CD4-positive, alpha-beta T cell treated with Interleukin-6 for 4 hours (primary cell): Measurements from ENCODE around the gene RABGAP1L.
"Not testable (repeated sequence)": the region's sequence is repeated elsewhere in the genome, so short reads cannot be mapped to it uniquely, and the experiment has no call there.

Source experiments
- DNase-seq: peaks from one replicate; pipeline ENCODE4 v3.0.0-alpha.2; 2020; ENCODE audit warnings: mixed read lengths

The RABGAP1L gene

DNA sequence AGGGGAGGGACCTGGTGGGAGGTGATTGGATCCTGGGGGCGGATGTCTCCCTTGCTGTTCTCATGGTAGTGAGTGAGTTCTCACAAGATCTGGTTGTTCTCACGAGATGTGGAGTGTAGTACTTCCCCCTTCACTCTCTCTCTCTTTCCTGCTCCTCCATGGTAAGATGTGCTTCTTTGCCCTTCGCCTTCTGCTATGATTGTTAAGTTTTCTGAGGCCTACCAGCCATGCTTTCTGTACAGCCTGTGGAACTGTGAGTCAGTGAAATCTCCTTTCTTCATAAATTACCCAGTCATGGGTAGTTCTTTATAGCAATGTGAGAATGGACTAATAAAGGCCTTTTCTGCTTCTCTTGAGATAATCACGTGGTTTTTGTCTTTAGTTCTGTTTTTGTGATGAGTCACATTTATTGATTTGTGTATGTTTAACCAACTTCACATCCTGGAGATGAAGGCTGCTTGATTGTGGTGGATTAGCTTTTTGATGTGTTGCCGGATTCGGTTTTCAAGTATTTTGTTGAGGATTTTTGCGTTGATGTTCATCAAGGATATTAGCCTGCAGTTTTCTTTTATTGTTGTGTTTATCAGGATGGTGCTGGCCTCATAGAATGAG is 45.5 kb downstream of the RABGAP1L start:
- no peak for DNase-seq

DNA sequence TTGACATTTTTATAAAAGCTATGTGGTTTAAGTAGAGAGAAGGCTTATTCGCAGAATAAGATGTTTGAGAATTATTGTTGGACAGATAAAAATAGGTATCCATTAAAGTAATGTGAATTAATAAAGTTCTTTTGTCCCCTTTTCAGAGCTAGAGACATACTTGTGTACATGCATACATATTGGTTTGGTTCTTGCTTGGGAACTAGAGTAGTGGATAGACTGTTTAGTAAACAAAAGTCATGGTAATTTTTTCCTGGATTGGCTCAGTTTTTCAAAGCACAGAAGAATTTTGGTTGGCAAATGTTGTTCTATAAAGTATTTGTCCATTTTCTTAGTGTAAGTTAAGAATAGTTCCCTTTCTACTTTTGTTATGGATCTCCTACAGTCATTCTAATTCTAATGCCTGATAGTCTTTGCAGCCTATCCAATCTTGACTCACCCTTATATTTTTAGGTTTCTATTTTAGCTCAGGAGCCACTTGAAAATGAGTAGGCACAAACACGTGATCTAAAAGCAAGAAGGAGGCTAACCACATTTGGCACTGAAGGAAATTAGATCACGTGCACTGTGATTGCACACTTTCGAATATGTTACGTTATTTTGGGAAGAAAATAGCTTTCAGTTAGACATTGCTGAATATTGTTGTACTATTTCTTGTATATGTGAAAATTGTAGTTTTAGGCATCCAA is 47.0 kb downstream of the RABGAP1L start:
- no peak for DNase-seq

DNA sequence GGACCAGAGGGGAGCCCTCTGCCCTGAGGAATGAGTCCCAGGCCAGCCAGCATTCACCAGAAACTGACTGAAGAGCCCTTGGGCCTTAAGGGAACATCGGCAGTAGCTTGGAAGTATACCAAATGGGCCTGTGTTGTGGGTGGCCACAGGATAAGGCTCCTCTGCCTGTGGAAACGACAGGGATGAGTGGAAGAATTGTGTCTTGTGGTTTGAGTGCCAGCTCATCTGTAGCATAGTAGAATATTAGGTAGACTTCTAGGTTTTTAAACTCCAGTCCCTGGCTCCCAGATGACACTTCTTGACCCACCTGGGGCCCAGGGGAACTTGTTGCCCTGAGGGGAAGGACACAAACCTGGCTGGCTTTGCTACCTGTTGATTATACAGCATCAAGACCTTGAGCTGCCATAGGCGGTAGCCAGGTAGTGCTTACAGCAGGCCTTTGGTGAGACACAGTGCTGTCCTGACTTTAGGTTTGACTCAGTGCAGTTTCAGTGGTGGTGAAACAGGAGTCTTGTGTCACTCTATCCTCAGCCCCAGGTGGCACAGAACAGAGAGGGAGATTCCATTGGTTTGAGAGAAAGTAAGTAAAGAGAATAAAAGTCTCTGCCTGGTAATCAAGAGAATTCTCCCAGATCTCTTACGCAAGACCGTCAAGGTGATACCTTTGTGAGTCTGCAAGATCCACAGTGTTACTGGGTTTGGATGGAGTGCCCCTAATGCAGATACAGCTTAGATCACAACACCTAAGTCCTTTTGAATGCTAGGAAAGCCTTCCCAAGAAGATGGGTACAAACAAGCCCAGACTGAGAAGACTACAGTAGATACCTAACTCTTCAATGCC is 50.2 kb downstream of the RABGAP1L start:
- no peak for DNase-seq

DNA sequence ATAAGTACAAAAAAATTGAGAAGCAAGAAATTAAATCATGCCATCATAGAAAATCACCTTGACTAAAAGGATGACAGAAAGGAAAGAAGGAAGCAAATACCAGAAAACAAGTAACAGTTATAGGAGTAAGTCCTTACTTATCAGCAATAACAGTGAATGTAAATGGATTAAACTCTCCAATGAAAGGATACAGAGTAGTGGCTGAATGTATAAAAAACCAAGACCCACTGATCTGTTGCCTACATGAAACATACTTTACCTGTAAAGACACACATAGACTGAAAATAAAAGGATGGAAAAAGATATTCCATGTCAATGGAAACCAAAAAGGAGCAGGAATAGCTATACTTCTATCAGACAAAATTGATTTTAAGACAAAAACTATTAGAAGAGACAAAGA is 52.2 kb downstream of the RABGAP1L start:
- no peak for DNase-seq

DNA sequence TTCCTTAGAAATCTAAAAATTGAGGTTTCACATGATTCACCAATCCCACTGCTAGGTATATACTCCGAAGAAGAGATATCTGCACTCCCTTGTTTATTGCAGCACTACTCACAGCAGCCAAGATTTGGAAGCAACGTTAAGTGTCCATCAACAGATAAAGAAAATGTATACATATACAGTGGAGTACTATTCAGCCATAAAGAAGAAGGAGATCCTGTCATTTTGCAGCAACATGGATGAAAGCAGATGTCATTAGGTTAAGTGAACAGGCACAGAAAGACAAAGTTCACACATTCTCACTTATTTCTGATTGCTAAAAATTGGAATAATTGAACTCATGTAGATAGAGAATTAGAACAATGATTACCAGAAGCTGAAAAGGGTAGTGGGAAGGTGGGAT is 56.4 kb downstream of the RABGAP1L start:
- DNase-seq, result no peak

DNA sequence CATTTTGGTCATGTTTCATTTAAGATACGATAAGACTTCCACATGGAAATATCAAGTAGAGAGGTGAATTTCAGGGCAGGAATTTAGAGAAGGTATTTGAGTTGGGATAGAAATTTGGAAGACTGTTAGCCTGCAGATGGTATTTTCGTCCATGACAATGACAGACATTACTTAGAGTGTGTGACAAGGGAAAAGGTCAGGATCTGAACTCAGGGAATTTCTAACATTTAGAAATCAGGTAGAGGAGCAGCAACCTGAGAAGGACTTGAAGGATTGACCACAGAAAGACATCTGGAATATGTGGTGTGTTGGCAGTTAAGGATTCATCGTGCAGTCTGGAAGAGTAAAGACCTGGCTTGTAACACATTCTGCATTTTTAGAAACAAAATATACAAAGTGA is 57.9 kb downstream of the RABGAP1L start:
- no peak for DNase-seq

DNA sequence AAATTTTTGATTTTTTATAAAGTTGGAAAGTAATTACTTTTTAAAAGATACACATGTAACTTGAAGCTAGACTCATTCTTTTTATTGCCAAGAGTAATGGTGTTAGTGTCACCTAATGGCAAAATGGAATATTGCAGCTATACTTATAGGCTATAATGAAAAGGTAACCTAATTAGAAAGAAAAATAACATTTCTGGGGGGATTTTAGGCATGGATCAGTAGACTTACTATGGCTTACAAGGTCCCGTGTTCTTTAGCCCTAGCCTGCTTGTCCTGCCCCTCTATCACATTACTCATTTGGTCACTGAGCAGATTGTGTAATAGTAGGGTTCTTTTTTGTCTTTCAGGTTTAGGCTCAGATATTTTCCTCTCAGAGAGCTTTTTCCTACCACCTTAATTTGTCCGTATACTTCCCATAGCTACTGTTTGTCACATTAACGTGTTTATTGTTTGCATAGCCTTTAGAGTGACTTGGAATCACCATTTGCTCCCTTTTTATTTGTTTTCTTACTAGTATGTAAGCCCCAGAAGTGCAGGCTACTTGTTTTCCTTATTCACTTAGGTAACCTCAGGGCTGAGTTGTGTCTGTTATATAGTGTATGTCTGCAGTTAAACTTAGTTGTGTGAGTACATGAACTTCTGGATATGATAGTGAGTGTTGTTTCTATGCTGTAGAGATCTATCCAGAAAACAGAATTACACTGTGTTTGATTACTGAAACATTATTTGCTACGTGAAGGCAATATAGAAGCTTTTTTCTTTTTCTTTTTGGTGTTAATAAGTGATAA is 58.7 kb downstream of the RABGAP1L start:
- no peak for DNase-seq

DNA sequence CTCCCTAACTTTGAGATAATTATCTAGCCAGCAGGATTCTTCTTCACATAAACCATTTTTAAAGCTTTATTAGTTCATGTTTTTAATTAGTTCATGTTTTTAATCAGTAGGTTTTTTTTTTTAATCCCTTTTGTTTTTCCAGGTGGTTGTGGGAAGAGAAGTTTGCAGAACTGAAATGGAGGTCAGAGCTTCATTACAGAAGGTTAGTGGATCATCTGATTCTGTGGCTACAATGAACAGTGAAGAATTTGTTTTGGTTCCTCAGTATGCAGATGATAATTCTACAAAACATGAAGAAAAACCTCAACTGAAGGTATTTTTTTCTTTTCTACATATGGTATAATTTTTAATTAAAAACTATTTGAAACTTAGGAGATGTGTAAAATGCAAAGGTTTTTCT is 59.7 kb downstream of the RABGAP1L start:
- no peak for DNase-seq

DNA sequence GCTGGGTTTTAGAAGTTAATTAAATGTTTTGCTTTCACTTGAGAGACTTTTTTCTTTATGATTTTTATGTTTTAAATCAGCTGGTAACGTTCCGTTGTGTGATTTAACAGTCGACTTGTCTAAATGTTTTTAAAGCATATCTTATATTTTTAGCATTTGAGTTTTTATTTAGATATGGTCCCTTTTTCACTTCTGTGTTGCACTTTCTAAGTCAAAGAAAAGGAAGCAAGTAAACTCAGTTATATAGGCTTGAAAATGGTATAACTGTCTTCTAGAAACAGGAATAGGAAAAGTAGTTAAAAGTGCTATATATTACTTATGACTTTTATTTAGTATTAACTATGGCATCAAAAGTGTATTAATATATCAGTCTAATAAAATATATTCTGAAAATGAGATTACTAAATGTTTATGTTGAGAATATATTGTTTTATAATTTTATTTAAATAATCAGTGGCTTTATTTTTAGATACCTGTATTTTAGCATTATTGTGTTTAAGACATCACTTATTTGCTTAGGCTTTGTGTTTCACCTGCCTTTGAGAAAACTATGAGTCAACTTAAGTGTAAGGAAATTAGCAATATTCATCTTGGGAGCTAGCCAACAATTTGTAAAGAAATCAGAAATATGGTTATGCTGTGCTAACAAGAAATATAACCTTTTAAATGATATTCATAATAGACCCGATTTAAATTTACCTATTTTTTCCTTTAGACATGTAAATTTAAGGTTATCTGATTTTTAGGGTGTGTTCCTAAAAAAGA is 60.5 kb downstream of the RABGAP1L start:
- no peak for DNase-seq

DNA sequence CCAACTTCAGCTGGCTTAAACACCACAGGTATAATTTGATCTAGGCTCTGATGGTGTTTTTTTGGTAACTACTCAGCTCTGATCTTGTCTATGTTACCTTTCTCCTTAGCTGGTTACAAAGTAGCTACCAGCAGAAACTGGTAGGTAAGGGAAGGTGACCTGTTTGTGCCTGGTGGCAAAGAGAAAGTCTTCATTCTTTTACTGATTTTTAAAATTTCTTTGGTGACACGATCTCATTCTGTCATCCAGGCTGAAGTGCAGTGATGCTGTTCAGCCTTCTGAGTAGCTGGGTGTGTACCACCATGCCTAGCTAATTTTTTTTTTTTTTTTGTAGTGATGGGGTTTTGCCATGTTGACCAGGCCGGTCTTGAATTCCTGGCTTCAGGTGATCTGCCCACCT is 62.4 kb downstream of the RABGAP1L start:
- no peak for DNase-seq

DNA sequence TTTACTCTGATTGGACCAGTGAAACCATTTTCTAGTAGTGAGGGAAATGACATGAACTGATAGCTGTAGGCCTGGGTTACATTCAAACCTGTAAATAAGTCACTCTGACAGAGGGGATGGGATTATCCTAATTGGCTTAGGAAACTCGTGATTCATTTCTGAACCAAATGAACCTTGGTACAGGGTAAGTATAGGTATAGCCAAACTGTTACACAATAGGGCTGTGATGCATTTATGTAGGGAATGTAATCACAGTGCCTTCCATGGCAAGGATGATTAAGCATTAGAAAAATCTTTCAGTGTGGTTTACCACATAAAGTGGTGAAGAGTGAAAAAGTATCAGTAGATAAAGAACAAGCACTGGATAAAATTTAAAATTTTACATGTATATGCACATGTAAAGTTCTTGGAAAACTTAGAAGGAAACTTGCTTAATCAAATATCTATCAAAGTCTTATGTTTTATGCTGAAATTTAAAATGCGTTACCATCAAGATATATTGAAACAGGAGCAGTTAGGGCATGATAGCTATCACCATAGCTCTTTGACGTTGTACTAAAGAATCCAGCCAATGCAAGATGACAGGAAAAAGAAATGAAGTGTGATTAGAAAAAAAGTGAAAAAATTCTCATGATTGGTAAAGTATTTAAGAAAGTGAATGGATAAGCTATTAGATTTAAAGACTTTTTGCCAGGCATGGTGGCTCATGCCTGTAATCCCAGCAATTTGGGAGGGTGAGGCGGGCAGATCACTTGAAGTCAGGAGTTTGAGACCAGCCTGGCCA is 63.0 kb downstream of the RABGAP1L start:
- no peak for DNase-seq

DNA sequence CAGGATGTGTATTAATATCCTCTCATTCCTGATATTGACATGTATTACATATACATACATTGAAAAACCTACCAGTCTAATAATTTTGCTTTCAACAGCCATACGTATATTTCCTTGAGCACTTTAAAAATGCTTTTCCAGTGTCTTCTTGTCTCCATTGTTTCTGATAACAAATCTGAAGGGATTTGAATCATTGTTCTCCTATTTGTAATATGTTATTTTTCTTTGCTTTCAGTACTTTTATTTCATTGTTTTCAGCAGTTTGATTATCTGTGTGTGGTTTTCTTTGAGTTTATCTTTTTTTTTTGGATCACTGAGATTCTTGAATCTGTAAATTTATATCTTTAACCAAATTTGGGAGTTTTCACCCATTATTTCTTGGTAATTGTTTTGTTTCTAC is 65.3 kb downstream of the RABGAP1L start:
- no peak for DNase-seq

DNA sequence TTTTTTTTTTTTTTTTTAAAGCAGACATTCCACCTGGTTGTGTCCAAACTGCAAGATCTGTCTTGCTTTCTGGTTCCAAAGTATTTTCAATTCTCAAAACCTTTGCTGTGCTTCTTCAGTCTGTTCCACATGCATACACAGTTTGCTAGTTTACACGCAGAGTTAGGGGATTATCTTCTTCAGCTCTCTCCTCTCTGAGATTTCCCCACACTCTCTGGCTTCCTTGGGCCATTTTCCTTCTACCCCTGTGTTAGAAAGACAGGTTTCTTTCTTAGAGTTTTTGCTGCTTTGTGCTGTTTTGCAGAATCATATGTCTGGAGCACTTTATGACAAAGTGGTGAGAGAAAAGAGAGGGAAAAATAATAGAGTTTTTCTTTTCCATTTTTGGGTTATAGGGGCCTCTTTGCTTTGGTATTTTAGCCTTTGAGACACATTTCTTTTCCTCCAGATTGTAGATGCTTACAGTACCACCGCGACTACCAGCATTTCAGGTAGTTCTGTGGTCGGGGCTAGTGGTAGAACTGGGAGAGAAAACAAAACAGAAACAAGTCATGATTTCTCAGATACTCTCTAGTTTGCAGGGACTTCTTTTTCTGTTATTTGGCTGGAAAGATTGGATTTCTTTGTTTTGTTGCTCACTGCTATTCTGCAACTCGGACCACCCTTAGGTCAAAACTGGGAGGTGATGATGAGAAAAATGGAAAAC is 66.3 kb downstream of the RABGAP1L start:
- DNase-seq, result no peak

DNA sequence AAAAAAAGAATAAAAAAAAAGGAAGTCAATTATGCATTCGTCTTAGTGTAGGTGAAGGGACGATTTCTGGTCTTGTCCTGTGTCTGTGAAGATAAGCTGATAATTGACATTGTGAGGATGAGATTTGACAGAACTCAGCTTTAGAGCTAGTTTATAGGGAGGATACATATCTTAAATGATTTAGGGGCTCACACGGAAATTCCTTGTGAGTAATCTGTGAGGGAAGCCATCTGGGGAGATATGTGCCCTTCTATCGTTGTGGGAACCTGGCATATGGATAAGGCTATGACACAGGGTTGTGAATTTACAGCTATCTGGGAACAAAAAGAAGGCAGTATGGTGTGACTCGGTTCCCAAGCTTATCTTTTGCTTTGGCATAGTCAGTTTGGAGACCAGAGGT is 71.1 kb downstream of the RABGAP1L start:
- no peak for DNase-seq

DNA sequence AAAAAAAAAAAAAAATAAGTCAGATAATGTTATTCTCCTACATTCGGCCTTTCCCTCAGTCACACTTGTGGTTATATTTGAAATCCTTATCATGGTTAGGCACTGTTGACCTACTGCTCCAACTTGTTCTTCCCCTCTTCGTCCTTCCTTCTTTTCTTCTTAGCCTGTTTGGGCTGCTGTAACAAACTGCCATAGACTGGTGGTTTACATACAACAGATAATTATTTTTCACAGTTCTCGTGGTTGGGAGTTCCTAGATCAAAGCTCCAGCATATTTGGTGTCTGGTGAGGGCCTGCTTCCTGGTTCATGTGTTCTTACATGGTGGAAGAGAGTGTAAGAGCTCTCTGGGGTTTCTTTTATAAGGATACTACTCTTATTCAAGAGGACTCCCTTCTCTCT is 73.4 kb downstream of the RABGAP1L start:
- DNase-seq, result no peak

DNA sequence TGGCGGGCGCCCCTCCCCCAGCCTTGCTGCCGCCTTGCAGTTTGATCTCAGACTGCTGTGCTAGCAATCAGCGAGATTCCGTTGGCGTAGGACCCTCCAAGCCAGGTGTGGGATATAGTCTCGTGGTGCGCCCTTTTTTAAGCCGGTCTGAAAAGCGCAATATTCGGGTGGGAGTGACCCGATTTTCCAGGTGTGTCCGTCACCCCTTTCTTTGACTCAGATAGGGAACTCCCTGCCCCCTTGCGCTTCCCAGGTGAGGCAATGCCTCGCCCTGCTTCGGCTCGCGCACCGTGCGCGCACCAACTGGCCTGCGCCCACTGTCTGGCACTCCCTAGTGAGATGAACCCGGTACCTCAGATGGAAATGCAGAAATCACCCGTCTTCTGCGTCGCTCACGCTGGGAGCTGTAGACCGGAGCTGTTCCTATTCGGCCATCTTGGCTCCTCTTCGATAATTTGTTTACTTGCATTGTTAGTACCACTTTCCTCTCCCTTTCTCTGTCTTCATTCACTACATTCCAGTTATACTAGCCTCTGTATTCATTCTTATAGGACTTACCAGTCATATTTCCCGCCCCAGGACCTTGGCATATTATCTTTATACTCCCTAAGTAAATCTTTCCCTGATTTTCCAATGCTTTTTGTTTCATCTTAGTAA is 79.7 kb downstream of the RABGAP1L start:
- DNase-seq, result not testable (repeated sequence)

DNA sequence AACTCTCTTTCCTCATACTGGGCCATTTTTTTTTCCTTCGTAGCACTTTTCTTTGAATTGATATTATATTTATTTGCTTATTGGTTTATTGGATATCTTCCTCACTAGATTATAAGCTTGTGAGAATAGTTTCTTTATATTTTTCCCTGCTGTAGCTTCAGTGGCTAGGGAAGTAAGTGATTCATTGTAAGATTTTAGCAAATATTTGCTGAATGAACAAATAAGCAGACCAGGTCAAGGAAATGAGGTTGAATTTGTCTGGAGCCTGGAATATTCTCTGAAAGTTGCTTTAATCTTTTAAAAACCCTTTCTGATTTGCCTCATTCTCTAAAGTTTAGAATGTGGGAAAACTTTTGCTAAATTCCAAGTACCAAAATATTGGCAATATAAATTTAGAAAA is 80.2 kb downstream of the RABGAP1L start:
- DNase-seq, result no peak

DNA sequence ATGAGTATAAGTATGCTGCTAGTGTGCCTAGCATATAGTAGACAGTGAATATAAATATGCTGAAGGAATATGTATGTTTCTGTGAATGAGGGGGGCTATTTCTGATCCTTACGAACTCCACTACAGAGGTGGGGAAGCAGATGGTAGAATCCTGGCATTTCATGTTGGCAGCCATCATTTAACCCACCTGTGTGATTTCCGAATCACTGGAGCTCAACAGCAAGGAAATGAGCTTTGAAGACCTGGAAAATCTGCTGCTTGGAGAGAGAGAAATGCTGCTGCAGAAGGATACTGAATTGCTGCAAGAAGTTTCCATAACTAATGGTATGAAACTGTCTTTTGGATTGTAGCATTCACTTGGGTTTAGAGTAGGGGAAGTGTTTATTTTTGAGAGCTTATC is 83.5 kb downstream of the RABGAP1L start:
- DNase-seq, result no peak

DNA sequence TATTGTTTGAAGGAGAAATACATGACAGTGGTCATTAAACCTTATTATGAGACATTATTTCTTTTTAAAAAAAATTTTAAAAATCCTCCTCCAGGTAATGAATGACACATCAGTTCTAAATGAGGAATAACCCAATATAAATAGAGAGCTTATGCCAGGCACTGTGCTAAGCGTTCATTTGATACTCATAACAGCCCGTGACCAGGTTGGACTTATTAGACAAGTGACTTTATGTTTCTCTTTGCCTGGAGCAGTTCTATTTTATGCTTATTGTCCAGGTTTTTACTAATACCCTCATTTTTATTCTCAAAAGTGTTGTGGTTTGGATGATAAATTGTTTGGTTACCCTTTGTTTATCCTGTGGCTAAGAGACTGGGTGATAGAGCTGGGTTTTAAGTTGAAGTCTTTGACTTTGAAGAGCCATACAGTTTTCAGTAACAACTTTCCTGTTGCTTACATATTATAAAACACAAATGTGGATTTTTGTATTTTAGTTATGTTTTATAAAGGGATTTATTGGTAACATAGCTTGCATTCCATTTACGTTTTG is 84.2 kb downstream of the RABGAP1L start:
- no peak for DNase-seq

DNA sequence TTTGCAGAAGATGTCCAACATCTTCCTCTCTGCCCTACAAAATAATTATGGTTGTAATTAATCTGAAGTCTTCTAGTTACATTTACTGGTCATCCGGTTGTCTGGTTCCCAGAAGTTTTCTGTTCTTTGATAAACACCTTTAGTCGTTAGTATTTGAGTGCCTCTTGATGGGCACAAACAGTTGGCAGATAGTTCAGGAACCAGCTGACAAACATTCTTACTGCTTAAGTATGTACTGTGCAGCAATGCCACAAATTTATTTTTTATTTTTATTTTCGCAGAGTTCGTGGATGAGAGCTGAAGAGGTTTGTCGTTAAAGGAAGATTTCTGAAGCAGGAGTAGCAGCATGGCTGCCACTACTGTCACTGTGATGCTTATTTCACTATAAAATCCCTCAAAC is 84.7 kb downstream of the RABGAP1L start:
- no peak for DNase-seq
